Measurements from ENCODE around the gene PSMD5.

The PSMD5 gene

GRCh38 chr9:120868339-120868675 is 25.6 kb upstream of the PSMD5 start:
- TF ChIP-seq PATZ1 (CRISPR knock-in tag; IDR thresholded peaks at IDR 0.05; ENCODE audit: borderline replicate concordance): no peak
- TF ChIP-seq ZFP3 (CRISPR knock-in tag; IDR thresholded peaks at IDR 0.05): no peak
- TF ChIP-seq RARB (CRISPR knock-in tag; IDR thresholded peaks at IDR 0.05): no peak
- no peak for TF ChIP-seq TOX (CRISPR knock-in tag; IDR thresholded peaks at IDR 0.05; ENCODE audit: borderline replicate concordance)
- TF ChIP-seq CSRNP3 (CRISPR knock-in tag; IDR thresholded peaks at IDR 0.05): no peak
- TF ChIP-seq TSHZ2 (CRISPR knock-in tag; IDR thresholded peaks at IDR 0.05): no peak
- TF ChIP-seq ARNTL (CRISPR knock-in tag; IDR thresholded peaks at IDR 0.05; ENCODE audit: borderline replicate concordance, low read depth): no peak
- no peak for TF ChIP-seq ZFP30 (CRISPR knock-in tag; IDR thresholded peaks at IDR 0.05)
- no peak for TF ChIP-seq CSDC2 (CRISPR knock-in tag; IDR thresholded peaks at IDR 0.05)
- no peak for TF ChIP-seq SNAI2 (CRISPR knock-in tag; IDR thresholded peaks at IDR 0.05)
- no peak for TF ChIP-seq ISL1 (CRISPR knock-in tag; IDR thresholded peaks at IDR 0.05)
- no peak for TF ChIP-seq ESRRG (CRISPR knock-in tag; IDR thresholded peaks at IDR 0.05)
- no peak for TF ChIP-seq ZNF565 (CRISPR knock-in tag; conservative IDR thresholded peaks at IDR 0.05; ENCODE audit: low read depth)
- TF ChIP-seq OSR1 (CRISPR knock-in tag; IDR thresholded peaks at IDR 0.05): no peak
- no peak for TF ChIP-seq ZNF8 (CRISPR knock-in tag; IDR thresholded peaks at IDR 0.05)
- TF ChIP-seq POU6F1 (CRISPR knock-in tag; IDR thresholded peaks at IDR 0.05; ENCODE audit: borderline replicate concordance, low read depth): no peak
- TF ChIP-seq ZC3H10 (CRISPR knock-in tag; IDR thresholded peaks at IDR 0.05): no peak
- TF ChIP-seq GLIS3 (CRISPR knock-in tag; IDR thresholded peaks at IDR 0.05): no peak
- TF ChIP-seq PPARA (CRISPR knock-in tag; IDR thresholded peaks at IDR 0.05; ENCODE audit: borderline replicate concordance): no peak
- TF ChIP-seq ZNF70 (CRISPR knock-in tag; IDR thresholded peaks at IDR 0.05): no peak
- ATAC-seq: no peak

- TF ChIP-seq BACH2 (CRISPR knock-in tag; IDR thresholded peaks at IDR 0.05; ENCODE audit: borderline replicate concordance): no peak
- no peak for TF ChIP-seq ARNTL (CRISPR knock-in tag; IDR thresholded peaks at IDR 0.05; ENCODE audit: borderline replicate concordance, low read depth)
- TF ChIP-seq ISL1 (CRISPR knock-in tag; IDR thresholded peaks at IDR 0.05): no peak
- TF ChIP-seq ZFP30 (CRISPR knock-in tag; IDR thresholded peaks at IDR 0.05): no peak
- TF ChIP-seq GLIS3 (CRISPR knock-in tag; IDR thresholded peaks at IDR 0.05): no peak
- TF ChIP-seq POU6F1 (CRISPR knock-in tag; IDR thresholded peaks at IDR 0.05; ENCODE audit: borderline replicate concordance, low read depth): no peak
- TF ChIP-seq PPARA (CRISPR knock-in tag; IDR thresholded peaks at IDR 0.05; ENCODE audit: borderline replicate concordance): no peak
- no peak for TF ChIP-seq ZFP3 (CRISPR knock-in tag; IDR thresholded peaks at IDR 0.05)
- no peak for TF ChIP-seq RARB (CRISPR knock-in tag; IDR thresholded peaks at IDR 0.05)
- no peak for TF ChIP-seq PATZ1 (CRISPR knock-in tag; IDR thresholded peaks at IDR 0.05; ENCODE audit: borderline replicate concordance)
- no peak for TF ChIP-seq SNAI2 (CRISPR knock-in tag; IDR thresholded peaks at IDR 0.05)
- no peak for TF ChIP-seq ZNF70 (CRISPR knock-in tag; IDR thresholded peaks at IDR 0.05)
- TF ChIP-seq CSDC2 (CRISPR knock-in tag; IDR thresholded peaks at IDR 0.05): no peak
- no peak for TF ChIP-seq TCF4 (CRISPR knock-in tag; IDR thresholded peaks at IDR 0.05; ENCODE audit: borderline replicate concordance)
- no peak for TF ChIP-seq CREB5 (CRISPR knock-in tag; IDR thresholded peaks at IDR 0.05; ENCODE audit: low read depth)
- ATAC-seq: no peak
These were observed 25.1 kb upstream of the PSMD5 start for GRCh38 chr9:120867676-120868338.

All from SK-N-SH treated with all-trans-retinoic acid at 6 μM for 48 hours (cell line).